ENCODE data around the gene TPRX1. TPM values are rescaled to one million over a fixed set of nuclear protein-coding genes. Genes with fewer than 3 reads are reported as not detected.

TPRX1 gene
- total RNA-seq, 3 donors from 2014 or later (not counting 1 experiment from before 2014, with no cell fraction given): not detected

GRCh38 chr19:47842941-47843340 lies 38.6 kb upstream of the TPRX1 start:
- no peaks in the 10 kb centered on the region for H3K36me3 ChIP-seq (ENCODE audit: control insufficient read depth, insufficient read depth, low read length)
- intact Hi-C loops (cut with micrococcal nuclease): no loop called here
- no peaks in the 10 kb centered on the region for H3K27me3 ChIP-seq (ENCODE audit: control insufficient read depth, insufficient read depth, low read length)
- no peak overlapping the region for H3K27ac Mint-ChIP-seq
- H3K4me3 Mint-ChIP-seq: no peak overlapping the region
- no peak overlapping the region for H3K4me3 ChIP-seq (ENCODE audit: low read length)
- H3K4me1 Mint-ChIP-seq: no peaks in the 10 kb centered on the region
- H3K27me3 Mint-ChIP-seq (ENCODE audit: low read depth in 2 of 2): peaks cover 6 to 14% of the 10 kb centered on the region in 2 donors
- H3K4me1 ChIP-seq (ENCODE audit: control insufficient read depth, insufficient read depth, low read length): no peaks in the 10 kb centered on the region
- H3K27ac ChIP-seq (ENCODE audit: low read length): no peak overlapping the region
- no peak for DNase-seq
- ATAC-seq: no peak
- no peaks in the 10 kb centered on the region for H3K9me3 ChIP-seq (ENCODE audit: control insufficient read depth, insufficient read depth, low read length)
- no peaks in the 10 kb centered on the region for H3K36me3 Mint-ChIP-seq
- TF ChIP-seq CTCF (IDR thresholded peaks at IDR 0.05): no peak
- 66% methylated on average over 5 of the region's 5 CpGs for WGBS (ENCODE audit: insufficient coverage)
- H3K9me3 Mint-ChIP-seq: no peaks in the 10 kb centered on the region

- Histone ChIP-seq H3K27me3 (ENCODE audit: control insufficient read depth, insufficient read depth, low read length) (no peaks in the 10 kb centered on the region), H3K9me3 (ENCODE audit: control insufficient read depth, insufficient read depth, low read length) (no peaks in the 10 kb centered on the region), H3K4me1 (ENCODE audit: control insufficient read depth, insufficient read depth, low read length) (no peaks in the 10 kb centered on the region), H3K27ac (ENCODE audit: low read length) (no peak overlapping the region), H3K36me3 (ENCODE audit: control insufficient read depth, insufficient read depth, low read length) (no peaks in the 10 kb centered on the region), H3K4me3 (ENCODE audit: low read length) (no peak overlapping the region)
- intact Hi-C loops (cut with micrococcal nuclease): no loop called here
- H3K4me1 Mint-ChIP-seq: no peaks in the 10 kb centered on the region
- no peak overlapping the region for H3K27ac Mint-ChIP-seq
- no peaks in the 10 kb centered on the region for H3K36me3 Mint-ChIP-seq
- ATAC-seq: no peak
- WGBS (ENCODE audit: insufficient coverage): 60% methylated on average over 10 of the region's 10 CpGs
- no peak for DNase-seq
- H3K9me3 Mint-ChIP-seq: no peaks in the 10 kb centered on the region
- no peak overlapping the region for H3K4me3 Mint-ChIP-seq
- TF ChIP-seq CTCF (IDR thresholded peaks at IDR 0.05): no peak
- peaks cover 0 to 10% of the 10 kb centered on the region in 2 donors for H3K27me3 Mint-ChIP-seq (ENCODE audit: low read depth in 2 of 2)
Measured at GRCh38 chr19:47839913-47840312, 35.6 kb upstream of the TPRX1 start.

GRCh38 chr19:47839411-47839810 lies 35.1 kb upstream of the TPRX1 start:
- ATAC-seq (no peak), DNase-seq (no peak)
- Histone ChIP-seq H3K27ac (ENCODE audit: low read length) (no peak overlapping the region), H3K27me3 (ENCODE audit: control insufficient read depth, insufficient read depth, low read length) (no peaks in the 10 kb centered on the region), H3K4me1 (ENCODE audit: control insufficient read depth, insufficient read depth, low read length) (no peaks in the 10 kb centered on the region), H3K9me3 (ENCODE audit: control insufficient read depth, insufficient read depth, low read length) (no peaks in the 10 kb centered on the region), H3K4me3 (ENCODE audit: low read length) (no peak overlapping the region), H3K36me3 (ENCODE audit: control insufficient read depth, insufficient read depth, low read length) (no peaks in the 10 kb centered on the region)
- Mint-ChIP-seq H3K36me3 (no peaks in the 10 kb centered on the region), H3K9me3 (no peaks in the 10 kb centered on the region), H3K4me1 (no peaks in the 10 kb centered on the region), H3K27ac (no peak overlapping the region), H3K4me3 (no peak overlapping the region), H3K27me3 (ENCODE audit: low read depth in 2 of 2) (peaks cover 0 to 12% of the 10 kb centered on the region in 2 donors)
- WGBS (ENCODE audit: insufficient coverage): 90% methylated on average over 16 of the region's 16 CpGs
- intact Hi-C loops (cut with micrococcal nuclease): no loop called here
- TF ChIP-seq CTCF (IDR thresholded peaks at IDR 0.05): no peak

- Mint-ChIP-seq H3K36me3 (no peaks in the 10 kb centered on the region), H3K4me1 (no peaks in the 10 kb centered on the region), H3K27me3 (ENCODE audit: low read depth in 2 of 2) (peaks cover 0 to 2% of the 10 kb centered on the region in 2 donors), H3K27ac (no peak overlapping the region), H3K4me3 (no peak overlapping the region), H3K9me3 (no peaks in the 10 kb centered on the region)
- ATAC-seq (no peak), DNase-seq (no peak)
- Histone ChIP-seq H3K27ac (ENCODE audit: low read length) (no peak overlapping the region), H3K27me3 (ENCODE audit: control insufficient read depth, insufficient read depth, low read length) (no peaks in the 10 kb centered on the region), H3K9me3 (ENCODE audit: control insufficient read depth, insufficient read depth, low read length) (no peaks in the 10 kb centered on the region), H3K4me1 (ENCODE audit: control insufficient read depth, insufficient read depth, low read length) (no peaks in the 10 kb centered on the region), H3K36me3 (ENCODE audit: control insufficient read depth, insufficient read depth, low read length) (no peaks in the 10 kb centered on the region), H3K4me3 (ENCODE audit: low read length) (no peak overlapping the region)
- no peak for TF ChIP-seq CTCF (IDR thresholded peaks at IDR 0.05)
- 85% methylated on average over 7 of the region's 8 CpGs for WGBS (ENCODE audit: insufficient coverage)
- intact Hi-C loops (cut with micrococcal nuclease): no loop called here
Measured at GRCh38 chr19:47836038-47836437, 31.7 kb upstream of the TPRX1 start.

Data from natural killer cell (primary cell).